GM12892 (cell line): Measurements from ENCODE around the gene MANEA.
"Not testable (repeated sequence)": the region's sequence is repeated elsewhere in the genome, so short reads cannot be mapped to it uniquely, and the experiment has no call there.

ENCODE experiments used
- DNase-seq: peaks from one replicate; pipeline ENCODE4 v3.0.0; 2011; ENCODE audit not compliant: insufficient read length
- FAIRE-seq: peaks from 2 replicates; lab custom pipeline; 2011; peaks lifted over from hg19 to GRCh38; lab: Jason Lieb, UNC
- POLR2A ChIP-seq: IDR thresholded peaks from 2 replicates; pipeline ENCODE4 v1.6.1; 2011; ENCODE audit warnings: low read depth, low read length, control low read depth
- POLR2AphosphoS5 ChIP-seq: IDR thresholded peaks from 2 replicates; pipeline ENCODE4 v1.6.1; 2011; ENCODE audit warnings: low read depth, low read length, control low read depth
- TAF1 ChIP-seq: IDR thresholded peaks from 2 replicates; pipeline ENCODE4 v1.6.1; 2011; ENCODE audit warnings: low read depth, mild to moderate bottlenecking, control low read depth, low read length, borderline replicate concordance

The MANEA gene

GRCh38 chr6:95551678-95552324, 25.5 kb upstream of the MANEA start:
- no peak for TF ChIP-seq TAF1
- no peak for TF ChIP-seq POLR2AphosphoS5
- TF ChIP-seq POLR2A, result no peak
- FAIRE-seq (no peak), DNase-seq (no peak)

- FAIRE-seq (no peak), DNase-seq (no peak)
- TF ChIP-seq TAF1 (no peak), POLR2AphosphoS5 (no peak), POLR2A (no peak)
Observed at GRCh38 chr6:95553880-95554279, 23.5 kb upstream of the MANEA start.

- not testable (repeated sequence) for DNase-seq
Observed at GRCh38 chr6:95560956-95561355, 16.4 kb upstream of the MANEA start.

GRCh38 chr6:95569560-95569959, 7.8 kb upstream of the MANEA start:
- FAIRE-seq, result no peak
- TF ChIP-seq POLR2AphosphoS5, result no peak
- no peak for DNase-seq

More at GRCh38 chr6:95560956-95561355, 16.4 kb upstream of the MANEA start:
- FAIRE-seq, result not testable (repeated sequence)

- TF ChIP-seq TAF1 (no peak), POLR2AphosphoS5 (no peak), POLR2A (no peak)
- no peak for FAIRE-seq
- DNase-seq, result no peak
Observed at GRCh38 chr6:95572098-95572497, 5.2 kb upstream of the MANEA start.

- TF ChIP-seq POLR2AphosphoS5, result no peak
- no peak for TF ChIP-seq POLR2A
- TF ChIP-seq TAF1, result no peak
- no peak for DNase-seq
- FAIRE-seq, result no peak
Observed at GRCh38 chr6:95574811-95575210, 2.5 kb upstream of the MANEA start.

- TF ChIP-seq TAF1, result no peak
- no peak for TF ChIP-seq POLR2AphosphoS5
- TF ChIP-seq POLR2A, result no peak
- FAIRE-seq (peak; percentile 50), DNase-seq (no peak)
Observed at GRCh38 chr6:95576218-95576997, 927 bp upstream of the MANEA start.

GRCh38 chr6:95576998-95577303, 384 bp upstream of the MANEA start:
- DNase-seq (no peak), FAIRE-seq (no peak)
- no peak for TF ChIP-seq TAF1
- TF ChIP-seq POLR2AphosphoS5, result no peak
- TF ChIP-seq POLR2A, result no peak

GRCh38 chr6:95578106-95578410, 723 bp downstream of the MANEA start:
- FAIRE-seq (no peak), DNase-seq (peak; percentile 9)
- TF ChIP-seq POLR2AphosphoS5, result no peak
- no peak for TF ChIP-seq POLR2A
- TF ChIP-seq TAF1, result no peak

GRCh38 chr6:95581073-95581472, 3.7 kb downstream of the MANEA start:
- DNase-seq (no peak), FAIRE-seq (no peak)
- TF ChIP-seq TAF1 (no peak), POLR2A (no peak), POLR2AphosphoS5 (no peak)

- FAIRE-seq, DNase-seq: not testable (repeated sequence)
Observed at GRCh38 chr6:95584226-95584625, 6.9 kb downstream of the MANEA start.

- no peak for FAIRE-seq
- no peak for DNase-seq
- TF ChIP-seq TAF1, result no peak
- no peak for TF ChIP-seq POLR2AphosphoS5
- no peak for TF ChIP-seq POLR2A
Observed at GRCh38 chr6:95587989-95588388, 10.7 kb downstream of the MANEA start.
